HG03139 (cell line): ENCODE measurements around the gene GSK3B.

Experiments used
- ATAC-seq: cut with Tn5 transposase; IDR thresholded peaks from one replicate; pipeline ENCODE4 v1.9.1; 2021; ENCODE audit not compliant: unreplicated experiment

Gene GSK3B

GRCh38 chr3:119826711-119827608 lies 267.3 kb downstream of the GSK3B start:
- no peak for ATAC-seq

- no peak for ATAC-seq
Measured at GRCh38 chr3:119825820-119826219, 268.4 kb downstream of the GSK3B start.

- ATAC-seq: no peak
Measured at GRCh38 chr3:119819806-119820205, 274.4 kb downstream of the GSK3B start.

GRCh38 chr3:119818937-119819336 lies 275.3 kb downstream of the GSK3B start:
- ATAC-seq: no peak

GRCh38 chr3:119817583-119818363 lies 276.5 kb downstream of the GSK3B start:
- ATAC-seq: no peak

- ATAC-seq: no peak
Measured at GRCh38 chr3:119817071-119817470, 277.2 kb downstream of the GSK3B start.

- ATAC-seq: no peak
Measured at GRCh38 chr3:119815716-119816115, 278.5 kb downstream of the GSK3B start.

GRCh38 chr3:119812491-119813058 lies 281.7 kb downstream of the GSK3B start:
- ATAC-seq: no peak

GRCh38 chr3:119810018-119810435 lies 284.2 kb downstream of the GSK3B start:
- ATAC-seq: peak; percentile 67

GRCh38 chr3:119809249-119810017 lies 284.8 kb downstream of the GSK3B start:
- peak; percentile 36 for ATAC-seq

GRCh38 chr3:119808843-119809242 lies 285.4 kb downstream of the GSK3B start:
- ATAC-seq: no peak

- no peak for ATAC-seq
Measured at GRCh38 chr3:119808244-119808643, 286.0 kb downstream of the GSK3B start.

GRCh38 chr3:119800844-119801243 lies 293.4 kb downstream of the GSK3B start:
- ATAC-seq: no peak

- ATAC-seq: no peak
Measured at GRCh38 chr3:119796785-119797184, 297.5 kb downstream of the GSK3B start.

GRCh38 chr3:119796368-119796767 lies 297.9 kb downstream of the GSK3B start:
- no peak for ATAC-seq

GRCh38 chr3:119795849-119796248 lies 298.4 kb downstream of the GSK3B start:
- ATAC-seq: no peak

GRCh38 chr3:119794971-119795612 lies 299.2 kb downstream of the GSK3B start:
- no peak for ATAC-seq

GRCh38 chr3:119794401-119794800 lies 299.8 kb downstream of the GSK3B start:
- ATAC-seq: no peak

GRCh38 chr3:119792270-119792669 lies 302.0 kb downstream of the GSK3B start:
- ATAC-seq: no peak

- no peak for ATAC-seq
Measured at GRCh38 chr3:119790369-119790768, 303.9 kb downstream of the GSK3B start.
